DOHH2 (cell line): Measurements from ENCODE around the gene FTO.
"Not testable (repeated sequence)": the region's sequence is repeated elsewhere in the genome, so short reads cannot be mapped to it uniquely, and the experiment has no call there.

Experiments
- H3F3A ChIP-seq: fragments of 200-600 bp; sonication (generic), shearing (Covaris generic); 2 replicates; pipeline ENCODE4 v1.6.0; 2016; ENCODE audit warnings: antibody characterized with exemption, mild to moderate bottlenecking; ENCODE audit not compliant: control insufficient read depth, insufficient read depth
- H3K27ac ChIP-seq: fragments of 200-600 bp; sonication (generic); 2 replicates; pipeline ENCODE4 v1.5.1; 2014; ENCODE audit warnings: low read depth, mild to moderate bottlenecking, low read length, moderate library complexity
- H3K27me3 ChIP-seq: fragments of 200-600 bp; sonication (generic); 2 replicates; pipeline ENCODE4 v1.6.1; 2014; ENCODE audit warnings: mild to moderate bottlenecking, low read length, mixed read lengths; ENCODE audit not compliant: control insufficient read depth
- H3K36me3 ChIP-seq: fragments of 200-600 bp; sonication (generic); 2 replicates; pipeline ENCODE4 v1.6.1; 2014; ENCODE audit warnings: mild to moderate bottlenecking, low read length, moderate library complexity, mixed read lengths; ENCODE audit not compliant: control insufficient read depth
- H3K4me1 ChIP-seq: fragments of 200-600 bp; sonication (generic); 2 replicates; pipeline ENCODE4 v1.6.1; 2014; ENCODE audit warnings: mild to moderate bottlenecking, low read length, mixed read lengths; ENCODE audit not compliant: control insufficient read depth
- H3K4me2 ChIP-seq: fragments of 200-600 bp; sonication (generic); 2 replicates; pipeline ENCODE4 v1.6.0; 2014; ENCODE audit warnings: mild to moderate bottlenecking, low read length, moderate library complexity
- H3K4me3 ChIP-seq: fragments of 200-600 bp; sonication (generic); 2 replicates; pipeline ENCODE4 v1.5.1; 2014; ENCODE audit warnings: mild to moderate bottlenecking, low read length, mixed read lengths
- H3K79me2 ChIP-seq: fragments of 200-600 bp; sonication (generic); 2 replicates; pipeline ENCODE4 v1.6.1; 2014; ENCODE audit warnings: mild to moderate bottlenecking, low read length, mixed read lengths; ENCODE audit not compliant: control insufficient read depth
- H3K9me2 ChIP-seq: fragments of 200-600 bp; sonication (generic); replicated peaks from 2 replicates; pipeline ENCODE4 v1.6.1; 2014; ENCODE audit warnings: mild to moderate bottlenecking, low read length, mixed read lengths; ENCODE audit not compliant: control insufficient read depth
- H3K9me3 ChIP-seq: fragments of 200-600 bp; sonication (generic); 2 replicates; pipeline ENCODE4 v1.6.1; 2014; ENCODE audit warnings: antibody characterized with exemption, low read length, mixed read lengths; ENCODE audit not compliant: control insufficient read depth, insufficient read depth
- H4K20me1 ChIP-seq: fragments of 200-600 bp; sonication (generic); 2 replicates; pipeline ENCODE4 v1.6.0; 2014; ENCODE audit warnings: low read depth, mild to moderate bottlenecking, antibody characterized with exemption, low read length, moderate library complexity; ENCODE audit not compliant: control insufficient read depth, insufficient read depth
- EZH2phosphoT487 ChIP-seq: fragments of 200-600 bp; sonication (generic); IDR thresholded peaks from 2 replicates; pipeline ENCODE4 v1.6.1; 2017; ENCODE audit warnings: borderline replicate concordance, mild to moderate bottlenecking, antibody characterized with exemption, low read length, moderate library complexity, mixed read lengths
- TF ChIP-seq, protein P1 (sequence below): fragments of 200-600 bp; sonication (generic); IDR thresholded peaks from one replicate; pipeline ENCODE4 v1.5.1; 2014; ENCODE audit warnings: antibody characterized with exemption, mild to moderate bottlenecking, low read depth, low read length; ENCODE audit not compliant: poor library complexity, severe bottlenecking

The FTO gene

DNA sequence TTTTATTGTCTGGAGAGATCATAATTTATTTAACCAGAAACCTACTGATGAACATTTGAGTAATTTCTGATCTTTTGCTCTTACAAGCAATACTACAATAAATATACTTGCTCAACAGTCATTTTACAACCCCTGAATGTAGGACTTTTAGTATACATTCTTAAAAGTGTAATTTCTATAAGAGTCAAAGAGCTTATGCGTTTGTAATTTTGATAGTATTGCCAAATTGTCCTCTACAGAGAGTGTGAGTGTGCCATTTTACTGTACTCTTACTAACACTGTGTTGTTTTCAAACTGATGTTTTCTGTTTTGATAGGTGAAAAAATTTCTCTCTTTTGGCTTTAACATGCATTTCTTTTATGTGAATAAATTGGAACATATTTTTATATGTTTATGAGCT, 139.1 kb downstream of the FTO start:
- peaks cover 37% of the 10 kb centered on the region for H3K4me1 ChIP-seq
- no peaks in the 10 kb centered on the region for H3K79me2 ChIP-seq
- H4K20me1 ChIP-seq = no peaks in the 10 kb centered on the region
- no peak for TF ChIP-seq EZH2phosphoT487
- TF ChIP-seq, protein P1, sequence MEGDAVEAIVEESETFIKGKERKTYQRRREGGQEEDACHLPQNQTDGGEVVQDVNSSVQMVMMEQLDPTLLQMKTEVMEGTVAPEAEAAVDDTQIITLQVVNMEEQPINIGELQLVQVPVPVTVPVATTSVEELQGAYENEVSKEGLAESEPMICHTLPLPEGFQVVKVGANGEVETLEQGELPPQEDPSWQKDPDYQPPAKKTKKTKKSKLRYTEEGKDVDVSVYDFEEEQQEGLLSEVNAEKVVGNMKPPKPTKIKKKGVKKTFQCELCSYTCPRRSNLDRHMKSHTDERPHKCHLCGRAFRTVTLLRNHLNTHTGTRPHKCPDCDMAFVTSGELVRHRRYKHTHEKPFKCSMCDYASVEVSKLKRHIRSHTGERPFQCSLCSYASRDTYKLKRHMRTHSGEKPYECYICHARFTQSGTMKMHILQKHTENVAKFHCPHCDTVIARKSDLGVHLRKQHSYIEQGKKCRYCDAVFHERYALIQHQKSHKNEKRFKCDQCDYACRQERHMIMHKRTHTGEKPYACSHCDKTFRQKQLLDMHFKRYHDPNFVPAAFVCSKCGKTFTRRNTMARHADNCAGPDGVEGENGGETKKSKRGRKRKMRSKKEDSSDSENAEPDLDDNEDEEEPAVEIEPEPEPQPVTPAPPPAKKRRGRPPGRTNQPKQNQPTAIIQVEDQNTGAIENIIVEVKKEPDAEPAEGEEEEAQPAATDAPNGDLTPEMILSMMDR = no peak
- no peak overlapping the region for H3K4me3 ChIP-seq
- no peak overlapping the region for H3K27ac ChIP-seq
- no peaks in the 10 kb centered on the region for H3K36me3 ChIP-seq
- H3F3A ChIP-seq = peaks cover 3% of the 10 kb centered on the region; the same call in 1 of the 2 replicates
- H3K9me3 ChIP-seq = no peaks in the 10 kb centered on the region
- no peaks in the 10 kb centered on the region for H3K27me3 ChIP-seq
- no peaks in the 10 kb centered on the region for H3K9me2 ChIP-seq
- H3K4me2 ChIP-seq = no peak overlapping the region

DNA sequence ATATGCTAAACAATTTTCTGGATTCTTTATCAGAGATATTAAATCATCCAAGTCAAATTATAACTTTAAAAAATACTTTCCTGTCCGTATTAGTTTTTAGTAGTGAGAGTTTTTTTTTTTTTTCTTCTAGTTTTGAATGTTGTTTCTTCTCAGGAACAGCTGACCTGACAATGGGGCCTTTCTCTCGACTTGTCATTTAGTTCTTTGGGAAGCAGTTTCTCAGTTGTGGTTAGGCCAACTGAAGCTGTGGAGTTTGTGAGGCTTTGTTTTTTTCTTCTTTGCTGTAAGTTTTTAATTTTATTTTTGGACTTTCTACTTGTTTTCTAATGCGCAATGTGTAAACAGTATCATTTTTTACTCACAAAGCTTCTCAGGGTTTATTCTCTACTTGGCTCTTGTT, 140.8 kb downstream of the FTO start:
- H4K20me1 ChIP-seq = no peaks in the 10 kb centered on the region
- no peaks in the 10 kb centered on the region for H3K9me2 ChIP-seq
- no peak overlapping the region for H3K27ac ChIP-seq
- TF ChIP-seq, protein P1 = no peak
- TF ChIP-seq EZH2phosphoT487 = no peak
- no peaks in the 10 kb centered on the region for H3K79me2 ChIP-seq
- no peaks in the 10 kb centered on the region for H3K36me3 ChIP-seq
- H3K4me2 ChIP-seq = no peak overlapping the region
- peaks cover 31% of the 10 kb centered on the region for H3K4me1 ChIP-seq
- no peaks in the 10 kb centered on the region for H3K27me3 ChIP-seq
- H3K4me3 ChIP-seq = no peak overlapping the region
- peaks cover 3% of the 10 kb centered on the region; the same call in 1 of the 2 replicates for H3F3A ChIP-seq
- no peaks in the 10 kb centered on the region for H3K9me3 ChIP-seq

DNA sequence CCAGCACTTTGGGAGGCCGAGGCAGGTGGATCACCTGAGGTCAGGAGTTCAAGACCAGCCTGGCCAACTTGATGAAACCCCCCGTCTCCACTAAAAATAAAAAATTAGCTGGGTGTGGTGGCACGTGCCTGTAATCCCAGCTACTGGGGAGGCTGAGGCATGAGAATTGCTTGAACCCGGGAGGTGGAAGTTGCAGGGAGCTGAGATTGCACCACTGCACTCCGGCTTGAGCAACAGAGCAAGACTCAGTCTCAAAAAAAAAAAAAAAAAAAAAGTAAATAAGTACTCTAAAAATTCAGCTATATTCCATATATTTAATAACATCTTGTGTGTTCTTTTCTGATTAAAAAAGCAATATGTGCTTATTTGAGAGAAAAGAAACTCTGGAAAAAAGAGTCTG, 142.6 kb downstream of the FTO start:
- not testable (repeated sequence) for H3F3A ChIP-seq, H3K36me3 ChIP-seq, H3K9me3 ChIP-seq, H3K27me3 ChIP-seq, H3K27ac ChIP-seq, H3K9me2 ChIP-seq, H3K4me2 ChIP-seq, H4K20me1 ChIP-seq, H3K79me2 ChIP-seq, H3K4me3 ChIP-seq
- peaks cover 14% of the 10 kb centered on the region for H3K4me1 ChIP-seq

DNA sequence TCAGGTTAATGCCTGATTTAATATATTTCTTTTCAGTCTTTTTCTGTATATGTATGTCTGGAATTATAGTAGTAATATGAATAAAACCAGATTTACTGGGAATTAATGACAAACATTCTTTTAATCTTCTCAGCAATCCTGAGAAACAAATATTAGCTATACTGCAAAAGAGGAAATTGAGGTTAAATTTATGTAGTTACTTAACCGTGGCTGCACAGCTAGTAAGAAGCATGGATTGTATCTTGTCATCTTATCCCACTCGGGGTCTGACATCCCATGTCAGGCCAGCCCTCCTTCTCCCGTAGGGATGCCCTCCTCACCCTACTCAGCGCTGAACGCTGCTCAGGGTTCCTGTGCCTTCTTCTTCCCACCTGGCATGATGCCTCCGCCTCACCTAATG, 143.0 kb downstream of the FTO start:
- Histone ChIP-seq H3K9me2 (no peaks in the 10 kb centered on the region), H3K4me3 (no peak overlapping the region), H3K27me3 (no peaks in the 10 kb centered on the region), H3K4me2 (no peak overlapping the region), H3K9me3 (no peaks in the 10 kb centered on the region), H3K27ac (no peak overlapping the region), H3K79me2 (no peaks in the 10 kb centered on the region), H3K4me1 (peaks cover 10% of the 10 kb centered on the region), H3K36me3 (no peaks in the 10 kb centered on the region), H4K20me1 (no peaks in the 10 kb centered on the region), H3F3A (no peaks in the 10 kb centered on the region)
- TF ChIP-seq, protein P1 = no peak
- TF ChIP-seq EZH2phosphoT487 = no peak
